B cell (primary cell): ENCODE results near the gene CTIF. TPM values are rescaled to one million over a fixed set of nuclear protein-coding genes. Genes with fewer than 3 reads are reported as not detected.

ENCODE experiments used
- ATAC-seq: fragments of 200-7000 bp; cut with Tn5 transposase; one replicate; pipeline ENCODE4 v1.10.0; 2021; ENCODE audit warnings: low read depth, mild to moderate bottlenecking, moderate number of reproducible peaks, moderate library complexity
- CTCF ChIA-PET: fragments of 350-600 bp; sonication (Branson Sonifier 250); formaldehyde crosslinking; loops from one replicate; lab custom pipeline; 2021; ENCODE audit warnings: antibody characterized with exemption, inconsistent platforms; lab: Charles Lee
- POLR2A ChIA-PET: fragments of 350-600 bp; sonication (Branson Sonifier 250); formaldehyde crosslinking; loops from one replicate; lab custom pipeline; 2021; ENCODE audit warnings: antibody characterized with exemption; lab: Charles Lee
- DNase-seq: peaks from one replicate; pipeline ENCODE4 v3.0.0; 2013
- H2AFZ ChIP-seq: 2 replicates; pipeline ENCODE4 v1.6.1; 2012; ENCODE audit warnings: mild to moderate bottlenecking, low read depth, low read length; ENCODE audit not compliant: insufficient read depth, poor library complexity, severe bottlenecking
- H3K27ac ChIP-seq, 2 donors: 1 replicate in 1 of 2; 2 replicates in 1 of 2; pipeline ENCODE4 v1.5.1; 2012 to 2013; ENCODE audit warnings: low read length in 2 of 2, mild to moderate bottlenecking in 2 of 2, moderate library complexity in 1 of 2
- H3K27me3 ChIP-seq, 4 experiments: fragments of 200-600 bp in 1 of 4; sonication (generic) in 1 of 4; replicated peaks in 1 of 4; 1 replicate in 2 of 4; 2 replicates in 2 of 4; pipeline versions ENCODE4 v1.6.1 to v1.7.0; 2013 to 2016; ENCODE audit warnings: low read length in 3 of 4, mild to moderate bottlenecking in 2 of 4, mixed read lengths in 1 of 4, moderate library complexity in 1 of 4; ENCODE audit not compliant: insufficient read depth in 4 of 4, control insufficient read depth in 3 of 4; ENCODE audit errors: control extremely low read depth in 1 of 4
- H3K36me3 ChIP-seq, 2 experiments: replicated peaks in 1 of 2; 1 replicate in 1 of 2; 2 replicates in 1 of 2; pipeline versions ENCODE4 v1.6.1 to v1.7.1; 2013; ENCODE audit warnings: low read length in 1 of 2; ENCODE audit not compliant: insufficient read depth in 2 of 2, control insufficient read depth in 1 of 2; ENCODE audit errors: control extremely low read depth in 1 of 2, extremely low read depth in 1 of 2
- H3K4me1 ChIP-seq, 2 donors: fragments of 200-600 bp in 1 of 2; sonication (generic) in 1 of 2; 1 replicate in 1 of 2; 2 replicates in 1 of 2; pipeline versions ENCODE4 v1.5.1 to v1.6.1; 2013 to 2017; ENCODE audit warnings: low read length in 2 of 2; ENCODE audit not compliant: control insufficient read depth in 2 of 2, insufficient read depth in 2 of 2
- H3K4me2 ChIP-seq: replicated peaks from 2 replicates; pipeline ENCODE3; 2012; ENCODE audit warnings: mild to moderate bottlenecking, low read depth, low read length; ENCODE audit not compliant: poor library complexity, severe bottlenecking
- H3K4me3 ChIP-seq, 5 experiments: fragments of 200-600 bp in 1 of 5; sonication (generic) in 1 of 5; 1 replicate in 3 of 5; 2 replicates in 2 of 5; pipeline versions ENCODE4 v1.5.1 to v1.7.0; 2011 to 2016; ENCODE audit warnings: low read length in 4 of 5, mild to moderate bottlenecking in 4 of 5, low read depth in 2 of 5, control low read depth in 1 of 5, moderate library complexity in 1 of 5; ENCODE audit not compliant: insufficient read depth in 1 of 5; ENCODE audit errors: control extremely low read depth in 1 of 5, extremely low read depth in 1 of 5
- H3K79me2 ChIP-seq: fragments of 200-600 bp; sonication (generic); one replicate; pipeline ENCODE4 v1.6.0; 2016; ENCODE audit warnings: low read length; ENCODE audit not compliant: control insufficient read depth, insufficient read depth
- H3K9ac ChIP-seq: fragments of 200-600 bp; sonication (generic); 2 replicates; pipeline ENCODE4 v1.6.1; 2017; ENCODE audit warnings: mild to moderate bottlenecking, low read length, moderate library complexity
- H3K9me3 ChIP-seq, 3 donors: one replicate each; pipeline versions ENCODE4 v1.6.1 to v1.7.1; 2013; ENCODE audit warnings: low read length in 2 of 3; ENCODE audit not compliant: control insufficient read depth in 2 of 3, insufficient read depth in 1 of 3; ENCODE audit errors: control extremely low read depth in 1 of 3
- H4K20me1 ChIP-seq: 2 replicates; pipeline ENCODE4 v1.6.0; 2012; ENCODE audit warnings: mild to moderate bottlenecking, low read length; ENCODE audit not compliant: insufficient read depth, control insufficient read depth, poor library complexity, severe bottlenecking
- H3K27ac Mint-ChIP-seq: one replicate; pipeline ENCODE4 v1.8.0; 2021; ENCODE audit warnings: mixed read lengths
- H3K27me3 Mint-ChIP-seq: one replicate; pipeline ENCODE4 v1.8.0; 2021; ENCODE audit warnings: mixed read lengths
- H3K4me1 Mint-ChIP-seq: one replicate; pipeline ENCODE4 v1.8.0; 2021; ENCODE audit warnings: mixed read lengths
- H3K4me3 Mint-ChIP-seq: one replicate; pipeline ENCODE4 v1.8.0; 2021; ENCODE audit warnings: mixed read lengths
- H3K9me3 Mint-ChIP-seq: one replicate; pipeline ENCODE4 v1.8.0; 2022; ENCODE audit warnings: mixed read lengths; ENCODE audit not compliant: insufficient read depth
- EZH2 ChIP-seq: IDR thresholded peaks from 2 replicates; pipeline ENCODE4 v1.6.1; 2012; ENCODE audit warnings: borderline replicate concordance, low read depth, mild to moderate bottlenecking, moderate library complexity, low read length; ENCODE audit not compliant: insufficient read depth, poor library complexity, severe bottlenecking
- WGBS: methylation state at CpG from one replicate; pipeline ENCODE4 v1.1.5; 2013; ENCODE audit warnings: missing lambda C conversion rate; ENCODE audit not compliant: insufficient coverage; 5-methylcytosine and 5-hydroxymethylcytosine counted together
- intact Hi-C: fragments of 100-400 bp; cut with micrococcal nuclease; formaldehyde crosslinking; loops from one replicate; pipeline ENCODE4 v1.10.0; 2022
- polyA plus RNA-seq: library from polyadenylated mRNA; depleted of rRNA; stranded (reverse); fragments of >200 nt; gene quantifications from 2 replicates; pipeline ENCODE4 v1.2.3, GENCODE V29; 2012
- total RNA-seq, 2 donors: library from RNA; stranded (reverse); fragments of 120-200 nt in 1 of 2; gene quantifications; 1 replicate in 1 of 2; 2 replicates in 1 of 2; pipeline versions ENCODE4 v1.2.3 to v1.2.4, GENCODE V29; 2013 to 2022
- TF ChIP-seq, protein P1 (sequence below): fragments of 200-600 bp; IDR thresholded peaks from one replicate; pipeline ENCODE4 v1.8.0; 2022; ENCODE audit warnings: antibody characterized with exemption, mild to moderate bottlenecking

CTIF gene
- total and polyA plus RNA-seq, 2 donors (not counting 1 experiment from before 2014, with no cell fraction given): 3.6 to 16.2 TPM

GRCh38 chr18:48888773-48889080, 349.9 kb downstream of the CTIF start:
- intact Hi-C loops: no loop called here

DNA sequence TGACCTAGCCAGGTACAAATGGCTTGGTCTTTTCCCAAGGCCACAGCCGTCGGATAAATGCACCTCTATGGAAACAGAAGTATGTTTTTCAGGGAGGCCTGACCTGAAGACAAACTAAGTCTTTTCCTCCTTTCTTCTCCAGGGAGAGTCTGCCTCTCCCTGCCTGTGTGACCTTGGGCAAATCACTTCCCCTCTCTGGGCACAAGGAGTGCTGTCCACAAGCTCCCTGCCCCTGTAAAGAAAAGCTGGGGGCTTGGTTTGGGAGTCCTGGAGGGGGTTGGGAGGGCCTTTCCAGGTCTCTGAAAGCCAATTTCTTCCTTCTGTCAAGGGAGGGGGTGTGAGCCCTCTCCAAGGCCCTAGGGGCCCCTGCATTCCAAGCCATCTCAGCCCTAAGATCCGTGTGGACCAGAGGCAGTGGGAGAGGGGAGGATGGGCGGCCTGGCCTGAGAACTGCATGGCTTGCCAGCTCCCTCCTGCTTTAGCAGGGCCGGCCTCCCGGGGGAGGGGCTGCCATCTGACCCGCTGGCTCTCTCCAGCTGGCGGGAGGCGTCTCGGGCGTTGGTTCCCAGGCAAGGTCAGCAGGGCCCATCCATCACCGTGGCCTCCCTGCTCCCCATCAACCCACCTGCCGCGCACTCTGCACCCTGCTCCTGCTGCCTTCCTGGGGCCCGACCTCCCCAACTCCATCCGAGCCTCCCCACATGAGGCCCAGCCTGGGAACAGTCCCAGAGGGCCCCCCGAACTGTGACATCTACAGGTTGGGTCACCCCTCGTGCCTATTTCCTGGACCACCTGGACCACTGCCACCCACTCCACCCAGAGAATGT, 350.5 kb downstream of the CTIF start:
- CTCF ChIA-PET: no interaction called here
- no peak overlapping the region for H3K27ac Mint-ChIP-seq
- no peaks in the 10 kb centered on the region for H3K27me3 Mint-ChIP-seq

More at GRCh38 chr18:48888773-48889080, 349.9 kb downstream of the CTIF start:
- Histone ChIP-seq H3K4me2 (no peak overlapping the region), H3K36me3 (no peaks in the 10 kb centered on the region), H3K9ac (no peak overlapping the region), H3K27me3 (no peaks in the 10 kb centered on the region), H4K20me1 (no peaks in the 10 kb centered on the region), H3K27ac (no peak overlapping the region), H3K79me2 (no peaks in the 10 kb centered on the region), H3K4me1 (no peaks in the 10 kb centered on the region), H2AFZ (no peak overlapping the region), H3K9me3 (no peaks in the 10 kb centered on the region), H3K4me3 (no peak overlapping the region)
- 93% methylated on average over 4 of the region's 5 CpGs for WGBS
- DNase-seq: no peak
- TF ChIP-seq, protein P1, sequence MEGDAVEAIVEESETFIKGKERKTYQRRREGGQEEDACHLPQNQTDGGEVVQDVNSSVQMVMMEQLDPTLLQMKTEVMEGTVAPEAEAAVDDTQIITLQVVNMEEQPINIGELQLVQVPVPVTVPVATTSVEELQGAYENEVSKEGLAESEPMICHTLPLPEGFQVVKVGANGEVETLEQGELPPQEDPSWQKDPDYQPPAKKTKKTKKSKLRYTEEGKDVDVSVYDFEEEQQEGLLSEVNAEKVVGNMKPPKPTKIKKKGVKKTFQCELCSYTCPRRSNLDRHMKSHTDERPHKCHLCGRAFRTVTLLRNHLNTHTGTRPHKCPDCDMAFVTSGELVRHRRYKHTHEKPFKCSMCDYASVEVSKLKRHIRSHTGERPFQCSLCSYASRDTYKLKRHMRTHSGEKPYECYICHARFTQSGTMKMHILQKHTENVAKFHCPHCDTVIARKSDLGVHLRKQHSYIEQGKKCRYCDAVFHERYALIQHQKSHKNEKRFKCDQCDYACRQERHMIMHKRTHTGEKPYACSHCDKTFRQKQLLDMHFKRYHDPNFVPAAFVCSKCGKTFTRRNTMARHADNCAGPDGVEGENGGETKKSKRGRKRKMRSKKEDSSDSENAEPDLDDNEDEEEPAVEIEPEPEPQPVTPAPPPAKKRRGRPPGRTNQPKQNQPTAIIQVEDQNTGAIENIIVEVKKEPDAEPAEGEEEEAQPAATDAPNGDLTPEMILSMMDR: no peak
- TF ChIP-seq EZH2: no peak
- ChIA-PET CTCF (no interaction called here), POLR2A (no interaction called here)
- no peak for ATAC-seq
- no peak overlapping the region for H3K27ac Mint-ChIP-seq
- no peaks in the 10 kb centered on the region for H3K4me1 Mint-ChIP-seq
- H3K9me3 Mint-ChIP-seq: no peaks in the 10 kb centered on the region
- no peak overlapping the region for H3K4me3 Mint-ChIP-seq
- no peaks in the 10 kb centered on the region for H3K27me3 Mint-ChIP-seq

More for the DNA sequence above, 350.5 kb downstream of the CTIF start:
- no peaks in the 10 kb centered on the region for H3K27me3 ChIP-seq
- no peak overlapping the region for H3K4me2 ChIP-seq
- no peaks in the 10 kb centered on the region for H3K4me1 ChIP-seq
- ATAC-seq: no peak
- no peak for DNase-seq
- 96% methylated on average over 16 of the region's 18 CpGs for WGBS
- no peaks in the 10 kb centered on the region for H3K79me2 ChIP-seq
- no peaks in the 10 kb centered on the region for H3K9me3 Mint-ChIP-seq
- H3K36me3 ChIP-seq: no peaks in the 10 kb centered on the region
- H3K9me3 ChIP-seq: no peaks in the 10 kb centered on the region
- POLR2A ChIA-PET: no interaction called here
- intact Hi-C loops: no loop called here
- no peaks in the 10 kb centered on the region for H4K20me1 ChIP-seq
- H3K9ac ChIP-seq: no peak overlapping the region
- H3K4me3 ChIP-seq: no peak overlapping the region
- H3K4me1 Mint-ChIP-seq: no peaks in the 10 kb centered on the region
- H3K4me3 Mint-ChIP-seq: no peak overlapping the region
- H2AFZ ChIP-seq: no peak overlapping the region
- no peak overlapping the region for H3K27ac ChIP-seq
- no peak for TF ChIP-seq EZH2
- TF ChIP-seq, protein P1: no peak
